Raji (cell line): ENCODE data around the gene RSKR.
A peak's percentile ranks its signal among the peaks of the same experiment; 100 is the strongest.

Source experiments
- POLR2A ChIP-seq: IDR thresholded peaks from 2 replicates; pipeline ENCODE4 v1.6.1; 2011; ENCODE audit warnings: low read depth, low read length, control low read depth; ENCODE audit not compliant: insufficient read depth

RSKR gene

DNA sequence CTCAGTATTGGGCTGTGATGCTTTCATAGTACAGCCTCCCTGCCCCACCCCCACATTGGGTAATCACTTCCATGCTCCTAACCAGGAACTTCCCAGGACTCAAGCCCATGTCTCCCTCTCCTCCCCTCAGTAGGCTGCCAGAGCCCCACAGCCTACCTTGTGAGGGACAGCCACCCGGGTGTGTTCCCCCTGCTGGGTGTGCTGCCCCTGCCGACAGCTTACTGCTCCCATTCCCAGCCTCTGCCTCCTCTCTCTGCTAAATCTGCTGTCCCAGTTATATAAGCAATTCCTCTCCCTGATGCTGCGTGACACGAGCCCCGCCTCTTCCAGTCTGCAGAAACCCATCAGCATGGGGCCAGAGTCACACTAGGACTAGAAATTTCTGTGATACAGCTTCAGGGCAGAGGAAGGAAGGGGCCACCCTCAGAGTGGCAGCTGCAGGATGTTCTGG is at the start of gene RSKR:
Gene RSKR, minus strand, starts transcription at position 255 of the 451 bp plus-strand sequence. Its CDS starts 24 bp downstream, at position 231.
- no peak for TF ChIP-seq POLR2A

DNA sequence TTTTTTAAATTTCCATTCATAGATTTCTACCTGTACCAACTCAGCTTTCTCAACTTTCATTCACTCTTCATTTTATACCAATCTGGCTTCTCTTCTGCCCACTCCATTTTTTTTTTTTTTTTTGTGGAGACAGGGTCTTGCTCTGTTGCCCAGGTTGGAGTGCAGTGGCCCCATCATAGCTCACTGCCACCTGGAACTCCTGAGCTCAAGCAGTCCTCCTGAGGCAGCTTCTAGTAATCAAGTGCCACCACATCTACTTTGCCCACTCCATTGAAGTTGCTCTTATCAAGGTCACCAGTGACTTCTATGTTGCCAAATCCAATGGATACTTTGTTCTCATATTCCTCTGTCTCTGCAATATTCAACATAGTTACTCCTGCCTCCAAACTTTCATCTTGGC is 49.7 kb upstream of the RSKR start:
- TF ChIP-seq POLR2A = no peak

DNA sequence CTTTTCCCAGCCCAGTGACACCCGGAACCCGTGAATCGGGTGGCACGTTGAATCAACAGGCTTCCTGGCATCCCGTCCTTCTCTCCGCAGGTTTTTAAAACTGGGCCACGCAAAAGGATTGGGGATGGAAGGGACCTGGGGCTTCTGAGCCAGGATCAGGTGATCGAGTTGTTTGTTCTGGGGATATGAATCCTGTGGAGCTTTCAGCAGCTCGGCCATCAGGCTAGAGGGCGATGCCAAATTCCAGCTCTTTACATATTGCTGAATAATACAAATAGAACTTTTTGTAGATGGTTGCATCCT is 48.5 kb upstream of the RSKR start:
- no peak for TF ChIP-seq POLR2A

GRCh38 chr17:28661635-28662526 is 47.9 kb upstream of the RSKR start, which contains the start of the genes SDF2 and SUPT6H:
Gene SDF2 (minus strand): TSS chr17:28661906. CDS start chr17:28661876, 30 bp downstream.
Gene SUPT6H (plus strand): TSS chr17:28662205. CDS start chr17:28673402, 11,197 bp downstream.
- TF ChIP-seq POLR2A = peak; percentile 86

- no peak for TF ChIP-seq POLR2A
Measured at GRCh38 chr17:28657756-28658155, 43.8 kb upstream of the RSKR start.

- no peak for TF ChIP-seq POLR2A
Measured at GRCh38 chr17:28655160-28655559, 41.2 kb upstream of the RSKR start.

DNA sequence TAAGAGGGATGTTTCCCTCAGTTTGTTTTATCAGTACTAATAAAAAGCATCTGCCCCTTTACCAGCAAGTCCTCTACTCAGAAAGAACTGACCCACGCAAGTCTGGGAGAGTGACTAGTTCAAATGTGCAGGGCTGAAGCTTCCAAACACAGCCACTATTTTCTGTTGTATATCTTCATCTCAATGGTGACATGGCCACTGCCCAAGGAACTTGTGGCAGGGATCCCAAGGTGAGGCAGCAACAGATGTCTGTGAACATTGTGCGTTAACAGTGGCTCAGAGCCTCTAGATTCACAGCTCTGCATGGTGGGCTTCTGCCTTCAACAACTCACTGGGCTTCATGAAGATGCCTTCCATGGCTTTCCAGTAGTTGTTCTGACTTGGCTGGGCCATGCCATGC is 34.7 kb upstream of the RSKR start:
- no peak for TF ChIP-seq POLR2A

DNA sequence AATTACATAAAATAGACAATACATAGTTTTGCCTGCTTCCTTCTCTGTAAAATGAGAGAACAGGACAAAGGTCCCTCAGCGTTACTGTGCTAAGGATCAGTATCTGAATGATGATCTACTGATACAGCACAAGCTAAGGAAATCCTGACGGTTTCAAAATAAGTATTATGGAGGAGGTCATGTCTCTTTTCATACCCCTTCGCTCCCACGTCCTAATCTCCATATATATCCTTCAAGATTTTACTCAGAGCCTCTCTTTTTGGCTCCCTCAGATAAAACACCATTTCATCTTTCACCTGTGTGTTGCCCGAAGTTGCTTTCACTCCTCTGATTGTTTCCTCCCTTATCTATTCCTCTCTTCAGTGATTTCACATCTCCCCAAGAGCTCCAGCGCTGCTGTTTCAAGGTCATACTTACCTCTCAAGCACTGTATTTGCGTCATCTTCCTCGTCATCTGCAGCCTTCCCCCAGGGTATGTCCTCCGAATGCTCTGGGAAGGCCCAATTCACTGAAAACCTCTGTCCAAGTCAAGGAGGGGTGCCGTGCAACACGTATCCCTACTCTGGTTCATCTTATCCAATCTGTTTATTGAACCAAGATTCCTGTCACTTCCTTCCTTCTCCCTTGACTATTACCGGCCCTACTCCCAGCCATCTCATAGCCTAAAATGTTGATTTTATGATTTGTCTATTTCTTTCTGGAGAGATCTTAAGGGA is 32.2 kb upstream of the RSKR start:
- no peak for TF ChIP-seq POLR2A

GRCh38 chr17:28645576-28645939 is 31.6 kb upstream of the RSKR start:
- no peak for TF ChIP-seq POLR2A

DNA sequence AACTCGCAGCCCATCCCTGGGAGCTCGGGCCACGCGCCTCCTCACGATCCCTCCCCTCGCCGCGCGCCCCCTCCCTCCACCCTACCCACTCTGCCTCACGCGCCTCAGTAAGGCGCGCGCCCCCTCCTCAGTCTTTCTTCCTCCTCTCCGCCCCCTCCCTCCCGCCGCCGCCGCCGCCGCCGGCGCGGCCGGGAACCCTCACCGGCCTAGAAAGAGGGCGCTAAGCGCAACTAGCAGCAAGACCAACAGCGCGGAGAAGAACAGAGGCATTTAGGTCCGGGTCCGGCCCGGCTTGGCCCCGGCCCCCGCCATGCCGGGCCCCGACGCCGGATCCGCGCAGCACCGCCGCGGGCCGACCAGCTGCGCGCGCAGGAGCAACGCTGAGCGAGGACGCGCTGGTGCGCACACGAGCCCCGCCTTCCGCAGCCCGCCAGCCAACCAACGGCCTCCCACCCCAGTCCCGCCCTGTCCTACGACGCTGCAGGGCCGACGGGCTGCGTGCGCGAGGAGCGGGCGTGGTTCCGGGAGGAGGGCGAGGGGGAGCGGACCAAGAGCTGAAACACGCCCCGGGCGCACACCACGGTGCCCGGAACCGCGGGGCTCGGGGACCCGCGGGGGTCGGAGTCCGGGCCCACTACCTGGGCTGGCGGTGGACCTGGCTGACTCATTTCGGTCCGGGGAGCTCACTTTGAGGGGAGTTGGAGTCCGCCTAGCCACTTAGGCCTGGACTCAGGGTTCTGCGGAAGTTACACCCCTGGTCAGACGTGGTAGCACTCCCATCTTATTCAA is 31.0 kb upstream of the RSKR start, which contains the start of gene BLTP2:
Gene BLTP2, minus strand, starts transcription at position 372 of the 789 bp plus-strand sequence. Its CDS starts 102 bp downstream, at position 270.
- TF ChIP-seq POLR2A = peak; percentile 81

- TF ChIP-seq POLR2A = no peak
Measured at GRCh38 chr17:28643983-28644786, 30.2 kb upstream of the RSKR start.

DNA sequence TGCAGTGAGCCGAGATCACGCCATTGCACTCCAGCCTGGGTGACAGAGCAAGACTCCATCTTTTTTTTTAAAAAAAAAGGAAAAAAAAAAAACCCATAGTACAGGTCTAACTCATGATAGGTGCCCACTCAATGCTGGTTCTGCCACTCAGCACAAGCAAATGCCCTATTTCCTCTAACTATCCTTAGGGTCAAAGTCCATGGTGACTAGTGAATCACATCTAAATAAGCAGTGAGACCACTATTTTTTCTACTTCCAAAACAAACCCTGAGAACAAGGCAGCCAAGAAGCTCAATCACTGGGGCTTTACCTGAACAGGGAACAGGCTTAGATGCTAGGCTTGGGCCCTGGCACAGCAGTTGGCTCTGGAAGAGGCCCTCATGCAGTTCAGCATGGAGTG is 27.6 kb upstream of the RSKR start:
- TF ChIP-seq POLR2A = no peak

GRCh38 chr17:28635506-28635905 is 21.5 kb upstream of the RSKR start:
- no peak for TF ChIP-seq POLR2A

GRCh38 chr17:28634206-28634865 is 20.4 kb upstream of the RSKR start:
- no peak for TF ChIP-seq POLR2A

- no peak for TF ChIP-seq POLR2A
Measured at GRCh38 chr17:28626818-28627217, 12.8 kb upstream of the RSKR start.
